GM12892 (cell line): ENCODE results near the gene GRAMD1B.

Experiments used
- DNase-seq: peaks from one replicate; pipeline ENCODE4 v3.0.0; 2011; ENCODE audit not compliant: insufficient read length
- FAIRE-seq: peaks from 2 replicates; lab custom pipeline; 2011; peaks lifted over from hg19 to GRCh38; lab: Jason Lieb, UNC
- POLR2A ChIP-seq: IDR thresholded peaks from 2 replicates; pipeline ENCODE4 v1.6.1; 2011; ENCODE audit warnings: low read depth, low read length, control low read depth
- POLR2AphosphoS5 ChIP-seq: IDR thresholded peaks from 2 replicates; pipeline ENCODE4 v1.6.1; 2011; ENCODE audit warnings: low read depth, low read length, control low read depth
- TAF1 ChIP-seq: IDR thresholded peaks from 2 replicates; pipeline ENCODE4 v1.6.1; 2011; ENCODE audit warnings: low read depth, mild to moderate bottlenecking, control low read depth, low read length, borderline replicate concordance

GRAMD1B gene

GRCh38 chr11:123545726-123546270, 115.7 kb downstream of the GRAMD1B start:
- no peak for TF ChIP-seq POLR2AphosphoS5
- no peak for TF ChIP-seq TAF1
- no peak for TF ChIP-seq POLR2A
- DNase-seq (no peak), FAIRE-seq (peak; percentile 87)

DNA sequence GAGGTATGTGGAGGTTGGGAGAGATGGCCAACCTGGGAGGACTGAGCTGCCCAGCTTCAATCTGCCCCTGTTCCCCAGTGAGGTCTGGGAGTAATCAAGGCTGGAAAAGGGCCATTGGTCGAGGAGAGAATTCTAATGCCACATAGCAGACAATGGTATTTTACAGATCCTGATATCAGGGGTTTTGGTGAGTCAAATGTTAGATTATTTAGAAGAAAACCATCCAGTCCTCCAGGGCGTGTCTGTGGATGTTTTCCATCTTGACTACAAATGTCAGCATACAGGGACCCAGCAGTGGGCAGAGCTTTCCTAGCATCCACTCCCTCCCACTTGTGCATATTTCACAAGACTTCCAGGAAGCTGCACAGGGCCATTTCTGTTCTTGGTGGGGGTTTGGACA, 116.4 kb downstream of the GRAMD1B start:
- FAIRE-seq (peak; percentile 63), DNase-seq (no peak)
- no peak for TF ChIP-seq POLR2A
- no peak for TF ChIP-seq TAF1
- TF ChIP-seq POLR2AphosphoS5: no peak

DNA sequence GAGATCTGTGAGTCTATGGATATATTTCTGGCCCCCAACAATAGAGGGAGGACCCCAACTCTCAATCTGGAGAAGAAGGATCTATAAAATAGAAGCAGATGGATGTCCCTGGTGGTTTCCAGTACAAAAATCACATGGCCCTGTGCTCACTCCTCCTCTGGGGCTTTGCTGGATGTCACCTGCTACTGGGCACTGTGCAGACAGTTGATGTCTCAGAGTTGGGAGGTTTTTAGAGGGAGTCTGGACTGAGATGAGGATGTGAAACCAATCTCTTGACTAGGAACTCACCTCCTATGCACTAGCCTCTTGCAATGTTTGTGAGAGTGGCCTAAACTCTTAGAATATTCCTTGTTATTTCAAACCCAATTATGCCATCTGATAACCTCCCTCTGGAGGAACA, 117.1 kb downstream of the GRAMD1B start:
- TF ChIP-seq POLR2A: no peak
- no peak for TF ChIP-seq POLR2AphosphoS5
- TF ChIP-seq TAF1: no peak
- FAIRE-seq (peak; percentile 93), DNase-seq (peak; percentile 43)

DNA sequence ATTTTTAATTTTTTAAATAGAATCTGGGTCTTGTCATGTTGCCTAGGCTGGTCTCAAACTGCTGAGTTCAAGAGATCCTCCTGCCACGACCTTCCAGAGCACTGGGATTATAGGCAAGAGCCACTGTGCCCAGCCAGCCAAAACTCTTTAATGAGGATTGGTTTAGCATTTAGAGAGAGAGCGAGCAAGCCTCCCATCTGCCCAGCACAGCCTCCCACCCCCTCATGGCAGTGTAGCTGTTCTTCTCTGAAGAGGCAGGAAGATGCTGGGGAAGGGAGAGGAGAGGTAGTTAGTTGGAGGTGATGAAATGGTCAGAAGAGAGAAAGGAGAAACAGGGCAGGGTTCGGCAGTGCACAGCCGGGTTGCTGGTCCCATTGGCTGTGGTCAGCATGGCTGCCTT, 118.7 kb downstream of the GRAMD1B start:
- no peak for TF ChIP-seq POLR2A
- TF ChIP-seq TAF1: no peak
- no peak for TF ChIP-seq POLR2AphosphoS5
- no peak for FAIRE-seq
- DNase-seq: no peak

DNA sequence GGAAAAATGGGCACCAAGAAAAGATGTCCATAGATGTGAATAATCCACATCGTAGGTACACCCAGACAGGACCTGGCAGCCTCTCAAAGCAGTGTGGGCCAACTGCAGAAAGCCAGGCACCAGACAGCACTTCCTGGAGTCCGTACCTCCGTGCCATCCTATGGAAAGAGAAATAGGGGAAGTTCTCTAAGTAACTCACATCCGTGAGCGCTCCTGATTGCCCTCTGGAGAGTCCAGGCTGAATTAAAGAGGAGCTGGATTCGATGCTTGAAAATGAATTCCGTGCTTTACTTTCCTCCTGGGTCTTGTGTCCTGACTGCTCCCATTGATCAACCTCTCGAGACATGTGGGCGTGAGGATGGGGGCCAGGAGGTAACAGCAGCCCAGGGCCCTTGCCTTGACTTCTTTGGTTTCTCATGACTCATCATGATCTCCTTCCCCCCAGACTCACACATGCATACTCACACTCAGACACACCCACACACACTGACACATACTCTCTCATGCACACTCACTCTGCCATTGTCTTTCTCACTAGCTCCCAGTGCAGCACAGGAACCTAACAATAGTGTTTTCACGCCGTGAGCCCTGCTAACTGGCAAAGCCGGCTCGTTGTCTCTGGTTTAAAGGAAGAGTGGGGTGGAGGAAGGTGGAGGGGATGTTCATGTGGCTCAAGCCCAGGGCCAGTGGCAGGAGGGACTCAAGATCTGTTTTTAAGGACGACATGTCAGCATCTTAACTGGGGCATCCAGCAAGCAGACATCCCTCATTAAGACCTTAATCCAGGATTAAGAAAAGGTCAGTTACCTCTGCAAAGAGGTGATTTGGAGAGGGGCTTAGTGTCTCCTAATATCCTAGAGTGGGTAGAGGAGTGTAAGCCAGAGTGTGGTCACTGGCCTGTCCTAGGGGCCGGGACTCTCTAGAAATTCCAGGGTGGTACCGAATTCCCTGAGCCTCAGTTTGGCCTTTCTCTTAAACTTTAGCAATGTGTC, 120.2 kb downstream of the GRAMD1B start:
- DNase-seq (no peak), FAIRE-seq (peak; percentile 5)
- no peak for TF ChIP-seq TAF1
- TF ChIP-seq POLR2AphosphoS5: no peak; the same call in 1 of the 2 replicates
- no peak for TF ChIP-seq POLR2A

DNA sequence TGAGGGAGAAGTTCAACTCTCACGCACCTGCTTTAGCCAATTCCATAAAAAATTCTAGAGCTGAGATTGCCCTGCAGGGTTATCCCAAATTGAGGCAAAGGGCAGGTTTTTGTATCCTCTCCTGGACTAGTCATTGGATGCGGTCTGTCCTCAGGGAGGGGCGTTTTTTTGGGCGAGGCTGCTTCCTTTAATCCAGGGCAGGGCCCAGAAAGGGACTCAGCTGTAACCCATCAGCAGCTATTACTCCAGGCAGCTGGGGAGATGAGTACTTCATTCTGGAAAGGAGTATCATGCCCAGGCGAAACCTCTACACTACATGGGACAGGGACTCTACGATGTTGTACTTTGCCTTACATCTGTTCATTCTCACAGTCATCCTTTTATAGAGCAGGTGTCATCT, 121.0 kb downstream of the GRAMD1B start:
- FAIRE-seq (no peak), DNase-seq (no peak)
- TF ChIP-seq POLR2A (no peak), POLR2AphosphoS5 (no peak), TAF1 (no peak)

GRCh38 chr11:123556633-123557032, 126.6 kb downstream of the GRAMD1B start:
- FAIRE-seq (no peak), DNase-seq (no peak)
- no peak for TF ChIP-seq TAF1
- TF ChIP-seq POLR2AphosphoS5: no peak
- no peak for TF ChIP-seq POLR2A

GRCh38 chr11:123558536-123559315, 128.7 kb downstream of the GRAMD1B start:
- no peak for DNase-seq
- TF ChIP-seq POLR2A: no peak
- no peak for TF ChIP-seq POLR2AphosphoS5
- TF ChIP-seq TAF1: no peak
- FAIRE-seq: peak; percentile 74

DNA sequence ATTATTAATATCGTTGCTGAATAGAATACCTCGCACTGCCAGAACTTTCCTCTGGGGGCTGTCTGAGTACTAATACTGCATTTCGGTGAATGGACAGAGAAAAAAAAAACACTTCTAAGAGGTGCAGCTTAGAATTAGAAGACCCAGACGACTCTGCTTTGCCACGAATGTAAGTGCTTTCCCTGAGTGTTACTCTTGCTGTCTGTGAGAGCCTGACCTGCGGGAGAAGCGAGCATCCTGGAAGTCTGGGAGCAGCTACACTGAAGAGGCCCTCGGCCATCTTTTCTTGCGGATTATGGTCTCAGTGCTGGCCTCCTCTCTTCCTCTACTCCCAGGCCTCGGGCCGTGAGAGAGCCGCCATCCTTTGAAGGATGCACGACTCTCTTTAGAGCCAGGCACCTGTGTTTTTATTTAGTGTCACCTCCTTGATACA, 129.5 kb downstream of the GRAMD1B start:
- no peak for TF ChIP-seq POLR2A
- TF ChIP-seq POLR2AphosphoS5: no peak
- no peak for TF ChIP-seq TAF1
- FAIRE-seq (no peak), DNase-seq (no peak)

DNA sequence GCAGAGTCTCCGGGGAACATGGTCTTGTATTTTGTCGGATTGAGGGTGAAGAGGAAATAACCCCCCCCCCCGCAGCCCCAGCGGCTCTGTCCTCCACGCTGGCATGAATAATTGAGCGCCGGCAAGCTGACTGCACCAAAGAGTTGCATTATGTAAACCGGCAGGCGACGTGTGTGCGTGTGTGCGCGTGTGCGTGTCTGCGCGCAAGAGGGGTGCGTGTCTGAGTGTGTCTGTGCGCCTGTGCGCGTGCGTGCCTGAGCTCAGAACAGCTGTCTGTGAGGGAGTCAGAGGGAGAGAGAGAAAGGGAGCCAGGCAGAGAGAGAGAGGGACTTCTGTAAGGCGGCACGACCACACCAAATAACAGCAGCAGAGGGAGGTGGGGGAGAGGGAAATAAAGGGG, 129.9 kb downstream of the GRAMD1B start:
- DNase-seq (no peak), FAIRE-seq (peak; percentile 84)
- TF ChIP-seq POLR2AphosphoS5 (no peak), POLR2A (no peak; the same call in 1 of the 2 replicates), TAF1 (no peak)

DNA sequence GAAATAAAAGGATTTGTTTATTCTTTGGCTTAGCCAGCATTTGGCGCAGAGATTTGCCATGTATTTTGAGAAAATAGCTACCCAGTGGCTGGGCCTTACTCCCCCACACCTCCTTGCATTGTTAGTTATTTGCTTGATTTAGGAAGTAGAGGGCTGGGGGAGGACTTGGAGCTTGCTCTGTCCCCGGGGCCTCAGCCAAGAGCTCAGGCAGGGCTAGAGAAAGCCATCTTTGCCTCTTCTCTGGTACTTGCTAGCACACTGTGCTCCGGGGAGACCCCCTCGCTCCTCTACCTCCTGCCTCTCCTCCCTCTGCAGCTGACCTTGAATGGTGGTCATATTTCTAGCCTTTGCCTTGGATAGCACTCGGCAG, 131.3 kb downstream of the GRAMD1B start:
- TF ChIP-seq TAF1 (no peak), POLR2AphosphoS5 (no peak), POLR2A (no peak)
- peak; percentile 50 for FAIRE-seq
- no peak for DNase-seq
